Measurements from ENCODE around the gene CAMTA1. TPM values are rescaled to one million over a fixed set of nuclear protein-coding genes. Genes with fewer than 3 reads are reported as not detected.
A peak's percentile ranks its signal among the peaks of the same experiment; 100 is the strongest.

CAMTA1 gene
- total RNA-seq, 1 experiment from 2014 or later: 60.0 TPM

GRCh38 chr1:7575041-7575400 lies 789.8 kb downstream of the CAMTA1 start:
- Mint-ChIP-seq H3K36me3 (ENCODE audit: insufficient read depth, unreplicated experiment) (no peaks in the 10 kb centered on the region), H3K27ac (ENCODE audit: unreplicated experiment) (no peak overlapping the region), H3K9me3 (ENCODE audit: unreplicated experiment) (no peaks in the 10 kb centered on the region), H3K4me1 (ENCODE audit: low read depth, unreplicated experiment) (no peaks in the 10 kb centered on the region), H3K27me3 (ENCODE audit: insufficient read depth, unreplicated experiment) (peaks cover 9% of the 10 kb centered on the region), H3K4me3 (ENCODE audit: unreplicated experiment) (no peak overlapping the region)
- Histone ChIP-seq H3K27me3 (replicated peaks; ENCODE audit: control insufficient read depth, insufficient read depth, low read length) (no peaks in the 10 kb centered on the region), H3K9me3 (no peaks in the 10 kb centered on the region), H3K4me1 (no peaks in the 10 kb centered on the region), H3K36me3 (ENCODE audit: control insufficient read depth, insufficient read depth, low read length) (no peaks in the 10 kb centered on the region), H3K4me3 (ENCODE audit: low read depth, low read length) (no peak overlapping the region)
- DNase-seq: no peak
- intact Hi-C loops (cut with micrococcal nuclease; ENCODE audit: unreplicated experiment): no loop called here
- TF ChIP-seq, protein P1, sequence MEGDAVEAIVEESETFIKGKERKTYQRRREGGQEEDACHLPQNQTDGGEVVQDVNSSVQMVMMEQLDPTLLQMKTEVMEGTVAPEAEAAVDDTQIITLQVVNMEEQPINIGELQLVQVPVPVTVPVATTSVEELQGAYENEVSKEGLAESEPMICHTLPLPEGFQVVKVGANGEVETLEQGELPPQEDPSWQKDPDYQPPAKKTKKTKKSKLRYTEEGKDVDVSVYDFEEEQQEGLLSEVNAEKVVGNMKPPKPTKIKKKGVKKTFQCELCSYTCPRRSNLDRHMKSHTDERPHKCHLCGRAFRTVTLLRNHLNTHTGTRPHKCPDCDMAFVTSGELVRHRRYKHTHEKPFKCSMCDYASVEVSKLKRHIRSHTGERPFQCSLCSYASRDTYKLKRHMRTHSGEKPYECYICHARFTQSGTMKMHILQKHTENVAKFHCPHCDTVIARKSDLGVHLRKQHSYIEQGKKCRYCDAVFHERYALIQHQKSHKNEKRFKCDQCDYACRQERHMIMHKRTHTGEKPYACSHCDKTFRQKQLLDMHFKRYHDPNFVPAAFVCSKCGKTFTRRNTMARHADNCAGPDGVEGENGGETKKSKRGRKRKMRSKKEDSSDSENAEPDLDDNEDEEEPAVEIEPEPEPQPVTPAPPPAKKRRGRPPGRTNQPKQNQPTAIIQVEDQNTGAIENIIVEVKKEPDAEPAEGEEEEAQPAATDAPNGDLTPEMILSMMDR (IDR thresholded peaks at IDR 0.05; ENCODE audit: insufficient read depth in 1 of 2, low read depth in 1 of 2, low read length in 1 of 2, severe bottlenecking in 1 of 2, unreplicated experiment in 1 of 2): no peak
- BruUV-seq (replicated peaks): no TSS peak
- ChIA-PET CTCF (no interaction called here), POLR2A (no interaction called here)

- TF ChIP-seq, protein P1 (IDR thresholded peaks at IDR 0.05; ENCODE audit: insufficient read depth in 1 of 2, low read depth in 1 of 2, low read length in 1 of 2, severe bottlenecking in 1 of 2, unreplicated experiment in 1 of 2): peak in 1 of 2 experiments; percentile 18
- H3K4me1 Mint-ChIP-seq (ENCODE audit: low read depth, unreplicated experiment): no peaks in the 10 kb centered on the region
- no peaks in the 10 kb centered on the region for H3K36me3 Mint-ChIP-seq (ENCODE audit: insufficient read depth, unreplicated experiment)
- no peaks in the 10 kb centered on the region for H3K4me1 ChIP-seq
- H3K36me3 ChIP-seq (ENCODE audit: control insufficient read depth, insufficient read depth, low read length): no peaks in the 10 kb centered on the region
- H3K4me3 ChIP-seq (ENCODE audit: low read depth, low read length): no peak overlapping the region
- ChIA-PET POLR2A (no interaction called here), CTCF (no interaction called here)
- H3K9me3 Mint-ChIP-seq (ENCODE audit: unreplicated experiment): no peaks in the 10 kb centered on the region
- H3K9me3 ChIP-seq: no peaks in the 10 kb centered on the region
- intact Hi-C loops (cut with micrococcal nuclease; ENCODE audit: unreplicated experiment): no loop called here
- no peak overlapping the region for H3K27ac Mint-ChIP-seq (ENCODE audit: unreplicated experiment)
- H3K27me3 Mint-ChIP-seq (ENCODE audit: insufficient read depth, unreplicated experiment): peaks cover 9% of the 10 kb centered on the region
- DNase-seq: no peak
- H3K4me3 Mint-ChIP-seq (ENCODE audit: unreplicated experiment): no peak overlapping the region
- no peaks in the 10 kb centered on the region for H3K27me3 ChIP-seq (replicated peaks; ENCODE audit: control insufficient read depth, insufficient read depth, low read length)
- no TSS peak for BruUV-seq (replicated peaks)
Observed at GRCh38 chr1:7576946-7577657, 791.8 kb downstream of the CAMTA1 start.

GRCh38 chr1:7578206-7578605 lies 793.0 kb downstream of the CAMTA1 start:
- Mint-ChIP-seq H3K4me3 (ENCODE audit: unreplicated experiment) (no peak overlapping the region), H3K36me3 (ENCODE audit: insufficient read depth, unreplicated experiment) (no peaks in the 10 kb centered on the region), H3K9me3 (ENCODE audit: unreplicated experiment) (no peaks in the 10 kb centered on the region), H3K4me1 (ENCODE audit: low read depth, unreplicated experiment) (no peaks in the 10 kb centered on the region), H3K27ac (ENCODE audit: unreplicated experiment) (no peak overlapping the region), H3K27me3 (ENCODE audit: insufficient read depth, unreplicated experiment) (peaks cover 9% of the 10 kb centered on the region)
- intact Hi-C loops (cut with micrococcal nuclease; ENCODE audit: unreplicated experiment): no loop called here
- Histone ChIP-seq H3K4me3 (ENCODE audit: low read depth, low read length) (no peak overlapping the region), H3K36me3 (ENCODE audit: control insufficient read depth, insufficient read depth, low read length) (no peaks in the 10 kb centered on the region), H3K4me1 (no peaks in the 10 kb centered on the region), H3K9me3 (no peaks in the 10 kb centered on the region), H3K27me3 (replicated peaks; ENCODE audit: control insufficient read depth, insufficient read depth, low read length) (no peaks in the 10 kb centered on the region)
- POLR2A ChIA-PET: no interaction called here
- no TSS peak for BruUV-seq (replicated peaks)
- TF ChIP-seq, protein P1 (IDR thresholded peaks at IDR 0.05; ENCODE audit: insufficient read depth in 1 of 2, low read depth in 1 of 2, low read length in 1 of 2, severe bottlenecking in 1 of 2, unreplicated experiment in 1 of 2): no peak
- CTCF ChIA-PET: interaction anchor here (0.6 kb wide), 1 partner anchor 35 kb away, joined by 3 read pairs; no protein-coding TSS in a partner anchor
- peak in 1 of 2 experiments; percentile 11 for DNase-seq
